Measurements from ENCODE around the gene CLRN2.
A peak's percentile ranks its signal among the peaks of the same experiment; 100 is the strongest.
"Not testable (repeated sequence)": the region's sequence is repeated elsewhere in the genome, so short reads cannot be mapped to it uniquely, and the experiment has no call there.

Gene CLRN2

DNA sequence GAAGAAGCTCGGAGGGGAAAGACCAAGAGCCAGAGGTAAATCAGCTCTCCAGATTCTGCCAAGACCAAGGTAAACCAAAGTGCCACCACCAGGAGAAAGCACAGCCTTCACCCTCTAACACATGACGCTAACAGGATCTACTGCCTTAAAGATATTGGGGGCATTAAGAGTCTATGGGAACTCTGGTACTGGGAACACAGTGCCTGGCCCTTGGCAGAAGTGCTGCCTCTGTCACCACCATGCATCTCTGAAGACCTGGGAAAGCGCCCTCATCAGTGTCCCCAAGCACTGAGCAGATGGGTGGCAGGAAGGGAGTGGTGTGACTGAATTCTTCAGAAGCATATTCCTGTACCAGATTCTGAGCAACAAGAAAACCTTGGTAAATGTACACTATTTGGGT lies 4.4 kb upstream of the CLRN2 start:
- no peak for DNase-seq

DNA sequence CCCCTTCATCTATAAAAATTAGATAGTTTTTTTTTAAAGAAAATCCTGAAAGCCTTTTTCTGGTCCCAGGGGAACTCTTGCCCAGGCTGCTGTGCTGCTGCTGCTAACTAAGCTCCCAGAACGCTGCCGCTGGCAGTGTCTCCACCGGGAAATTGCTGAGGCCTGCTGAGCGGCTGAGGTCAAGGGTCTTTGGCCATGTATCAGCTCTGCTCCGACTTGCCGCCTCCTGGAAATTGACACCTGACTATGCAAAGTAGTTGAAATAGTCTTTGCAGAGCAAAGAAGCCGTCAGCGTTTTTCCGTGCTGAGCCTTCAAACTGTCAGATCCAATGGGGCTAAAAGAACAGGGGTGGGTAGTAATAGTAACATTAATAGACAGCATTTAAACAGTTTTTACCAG lies 3.9 kb upstream of the CLRN2 start:
- no peak for DNase-seq

DNA sequence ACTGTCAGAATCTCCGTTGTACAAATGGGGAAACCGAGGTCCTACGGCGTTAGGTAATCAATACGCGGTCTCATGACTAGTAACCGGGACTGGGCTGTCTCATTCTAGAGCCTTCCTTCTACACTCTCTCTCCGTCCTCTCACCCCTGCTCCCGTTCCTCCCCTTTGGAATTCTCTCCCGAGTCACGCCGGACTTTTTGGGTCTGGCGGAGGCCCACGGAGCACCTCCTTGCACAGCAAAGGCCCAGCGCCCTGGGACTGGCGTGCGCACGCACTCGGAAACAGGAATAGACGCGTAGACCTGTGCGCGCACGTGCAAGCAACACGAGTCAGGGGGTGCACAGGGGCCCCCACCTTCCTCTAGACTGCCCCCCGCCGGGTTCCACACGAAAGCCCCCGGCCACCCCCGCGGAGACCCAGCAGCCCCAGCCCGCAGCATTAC lies 3.4 kb upstream of the CLRN2 start:
- DNase-seq, result peak; percentile 28

DNA sequence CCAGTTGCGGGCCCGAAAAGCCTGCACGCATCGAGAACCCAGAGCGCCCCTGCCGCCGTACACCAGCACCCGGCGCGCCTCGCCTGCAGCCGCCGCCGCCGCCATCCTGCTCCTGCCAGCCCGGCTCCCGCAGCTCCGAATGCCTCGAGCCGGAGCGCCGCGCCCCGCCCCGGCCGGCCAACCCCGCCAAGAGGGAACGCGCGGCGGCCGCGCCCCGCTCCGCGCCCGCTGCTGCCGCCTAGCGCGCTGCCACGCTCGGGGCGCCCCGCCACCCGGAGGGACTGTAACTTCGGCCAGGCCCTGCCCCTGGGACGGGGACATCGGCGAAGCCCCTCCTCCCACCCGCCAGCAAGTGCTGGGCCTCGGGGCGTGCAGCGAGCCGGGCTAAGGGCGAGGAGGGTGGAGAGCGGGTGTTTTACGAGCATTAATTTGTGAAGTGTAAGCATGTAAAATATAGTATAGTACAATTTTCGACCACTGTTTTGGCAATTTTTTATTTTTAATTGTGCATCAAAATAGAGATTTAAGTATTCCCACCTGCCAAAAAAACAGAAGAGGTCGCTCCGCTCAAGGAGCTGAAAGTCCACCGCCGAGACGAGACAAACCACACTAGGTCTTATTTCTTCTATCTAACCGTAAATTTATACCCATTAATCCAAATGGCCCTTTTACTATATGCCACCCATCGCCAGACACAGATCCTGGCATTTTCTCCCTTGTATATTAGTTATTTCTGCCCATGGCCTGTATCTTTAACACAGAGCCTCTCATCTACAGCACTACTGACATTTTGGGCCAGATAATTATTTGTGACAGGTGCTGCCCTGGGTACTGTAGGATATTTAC lies 2.8 kb upstream of the CLRN2 start, which contains the start of gene QDPR:
QDPR (minus strand) TSS at position 141 of the 846 bp plus-strand sequence; CDS start at position 105, 36 bp downstream.
- peak; percentile 40 for DNase-seq

DNA sequence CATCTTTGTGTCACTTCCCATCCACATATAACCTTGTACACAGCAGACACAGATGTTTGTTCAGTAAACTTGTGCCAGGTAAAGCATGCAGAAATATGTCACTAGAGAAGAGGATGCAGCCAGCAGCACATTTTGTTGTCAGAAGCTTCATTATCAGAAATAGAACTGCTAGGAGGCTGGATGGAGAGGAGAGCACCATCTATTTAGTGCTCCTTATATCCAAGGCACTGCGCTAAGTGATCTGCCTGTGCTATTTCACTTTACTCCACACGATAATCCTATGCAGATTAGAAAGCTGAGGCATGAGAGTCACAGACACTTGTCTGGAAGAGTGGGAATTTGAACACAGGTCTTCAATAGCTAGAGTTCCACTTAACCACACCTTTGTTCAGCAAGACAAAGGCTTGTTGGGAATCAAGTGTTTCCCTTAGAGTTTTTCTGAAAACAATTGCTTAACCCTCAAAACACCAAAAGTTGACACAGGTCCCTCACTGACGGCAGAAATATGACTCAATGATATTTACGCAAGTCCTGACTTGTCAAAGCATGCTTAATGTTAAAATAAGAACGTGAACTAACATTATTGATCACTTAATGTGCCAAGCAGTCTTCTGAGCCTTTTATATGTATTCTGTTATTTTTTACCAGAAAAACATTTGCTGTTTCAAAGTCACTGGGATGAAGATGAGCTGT lies 1.8 kb upstream of the CLRN2 start:
- no peak for DNase-seq

DNA sequence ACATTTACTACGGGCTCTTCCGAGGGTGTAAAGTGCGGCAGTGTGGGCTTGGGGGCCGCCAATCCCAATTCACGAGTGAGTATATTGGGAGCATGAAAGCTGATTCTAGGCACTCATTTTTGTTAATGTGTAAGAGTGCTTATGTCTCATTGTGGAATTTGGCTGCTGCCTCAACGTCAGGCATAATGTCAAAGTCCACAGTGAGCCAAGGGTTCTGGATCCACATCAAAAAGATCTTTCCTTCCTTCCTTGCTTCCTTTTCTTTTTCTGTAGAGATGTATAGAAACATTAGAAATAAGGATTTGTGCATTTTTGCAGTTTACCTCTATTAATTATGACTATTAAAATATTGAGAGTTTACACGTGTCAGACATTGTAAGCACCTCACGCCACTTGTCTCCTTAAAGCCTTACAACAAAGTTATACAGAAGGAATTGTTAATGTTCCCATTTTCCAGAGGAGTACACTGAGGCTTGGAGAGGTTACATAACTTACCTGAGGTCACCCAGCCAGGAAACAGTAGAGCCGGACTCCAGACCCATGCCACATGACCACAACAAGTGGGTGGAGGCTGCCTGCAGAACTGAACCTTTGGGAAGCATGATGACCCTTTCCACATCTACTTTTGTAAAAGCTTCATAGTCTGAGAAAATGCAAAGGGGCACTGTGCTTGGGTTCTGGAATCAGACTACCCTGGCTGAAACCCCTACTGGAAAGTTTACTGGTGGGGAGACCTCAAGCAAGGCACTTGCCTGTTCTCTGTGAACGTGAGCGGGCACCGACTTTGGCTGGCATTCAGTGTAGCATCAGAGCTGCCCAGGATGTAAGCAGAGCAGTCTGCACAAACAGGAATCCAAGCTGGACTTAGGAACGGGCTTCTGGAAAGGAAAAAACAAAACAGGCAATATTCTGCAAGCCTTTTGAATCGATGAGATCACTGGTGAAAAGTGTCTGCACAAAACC lies 761 bp downstream of the CLRN2 start:
- no peak for DNase-seq

DNA sequence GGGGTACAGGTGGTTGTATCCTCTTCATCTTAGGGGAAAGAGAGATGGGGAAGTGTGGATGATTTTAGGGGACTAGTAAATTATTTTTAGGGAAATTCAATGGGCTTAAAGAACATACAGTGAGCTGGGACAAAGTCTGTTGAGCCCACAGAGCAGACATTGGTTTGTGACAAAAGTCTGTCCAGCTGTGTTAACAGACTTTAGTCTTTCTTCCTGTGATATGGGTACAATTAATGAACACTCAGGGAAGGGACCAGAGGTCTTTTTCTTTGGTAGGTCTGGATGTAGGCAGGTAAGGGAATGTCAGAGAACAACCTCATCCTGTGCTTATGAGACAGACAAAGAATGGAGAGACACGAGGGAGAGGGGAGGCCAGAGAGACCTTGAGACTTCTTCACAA lies 2.0 kb downstream of the CLRN2 start:
- DNase-seq, result no peak

DNA sequence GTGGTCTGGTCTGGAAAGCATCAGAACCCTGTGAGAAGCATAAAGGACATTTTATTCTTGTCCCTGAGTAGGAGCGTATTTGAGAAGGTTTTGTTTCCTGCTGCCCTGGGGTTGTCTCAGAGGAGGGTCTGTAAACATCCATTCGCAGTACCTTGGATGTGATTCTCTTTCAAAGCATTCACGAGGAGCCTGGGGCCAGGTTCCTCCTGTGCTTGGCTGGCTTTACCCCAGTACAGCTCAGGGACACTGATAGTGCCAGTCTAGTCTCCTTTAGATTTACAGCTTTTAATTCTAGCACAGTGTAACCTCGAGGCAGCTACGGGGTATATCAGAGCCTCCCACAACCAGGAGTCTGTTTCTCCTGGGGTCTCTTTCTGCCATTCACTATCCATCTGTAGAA lies 2.7 kb downstream of the CLRN2 start:
- no peak for DNase-seq

DNA sequence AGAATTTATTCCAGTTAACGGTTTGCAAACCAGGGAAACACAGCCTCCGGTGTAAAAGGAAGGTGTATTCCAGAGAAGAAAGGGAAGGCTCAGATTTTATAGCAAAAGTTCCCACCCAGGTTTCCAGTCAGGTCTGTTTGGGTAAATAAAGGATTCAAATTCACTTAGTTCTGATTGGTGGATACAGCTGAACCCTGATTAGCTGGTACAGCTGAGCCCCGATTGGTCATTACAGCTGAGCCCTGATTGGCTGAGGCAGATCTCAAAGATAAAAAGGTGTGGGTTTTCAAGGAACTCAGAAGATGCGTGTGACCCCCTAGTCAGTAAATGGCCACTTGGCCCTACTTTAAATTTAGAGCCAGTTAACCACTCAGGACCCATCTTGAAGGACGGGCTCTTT lies 6.6 kb downstream of the CLRN2 start:
- no peak for DNase-seq

DNA sequence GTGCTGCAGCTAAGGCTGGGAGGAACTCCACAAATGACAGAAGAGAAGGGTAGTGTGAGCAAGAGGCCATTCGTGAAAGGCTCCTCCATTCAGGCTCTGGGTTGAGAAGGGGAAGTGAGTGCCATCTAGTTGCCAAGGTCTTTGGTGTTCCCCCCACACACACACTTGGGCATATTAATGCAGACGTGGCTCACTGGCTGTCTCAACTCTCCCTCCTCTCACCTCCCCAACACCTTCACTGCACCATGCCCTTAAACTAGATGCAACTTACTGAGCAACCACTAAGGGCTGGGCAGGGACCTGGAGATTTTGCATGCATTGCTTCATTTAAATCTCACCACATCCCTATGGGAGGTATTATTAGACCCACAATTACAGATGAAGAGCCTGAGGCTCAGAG lies 8.7 kb downstream of the CLRN2 start:
- no peak for DNase-seq

DNA sequence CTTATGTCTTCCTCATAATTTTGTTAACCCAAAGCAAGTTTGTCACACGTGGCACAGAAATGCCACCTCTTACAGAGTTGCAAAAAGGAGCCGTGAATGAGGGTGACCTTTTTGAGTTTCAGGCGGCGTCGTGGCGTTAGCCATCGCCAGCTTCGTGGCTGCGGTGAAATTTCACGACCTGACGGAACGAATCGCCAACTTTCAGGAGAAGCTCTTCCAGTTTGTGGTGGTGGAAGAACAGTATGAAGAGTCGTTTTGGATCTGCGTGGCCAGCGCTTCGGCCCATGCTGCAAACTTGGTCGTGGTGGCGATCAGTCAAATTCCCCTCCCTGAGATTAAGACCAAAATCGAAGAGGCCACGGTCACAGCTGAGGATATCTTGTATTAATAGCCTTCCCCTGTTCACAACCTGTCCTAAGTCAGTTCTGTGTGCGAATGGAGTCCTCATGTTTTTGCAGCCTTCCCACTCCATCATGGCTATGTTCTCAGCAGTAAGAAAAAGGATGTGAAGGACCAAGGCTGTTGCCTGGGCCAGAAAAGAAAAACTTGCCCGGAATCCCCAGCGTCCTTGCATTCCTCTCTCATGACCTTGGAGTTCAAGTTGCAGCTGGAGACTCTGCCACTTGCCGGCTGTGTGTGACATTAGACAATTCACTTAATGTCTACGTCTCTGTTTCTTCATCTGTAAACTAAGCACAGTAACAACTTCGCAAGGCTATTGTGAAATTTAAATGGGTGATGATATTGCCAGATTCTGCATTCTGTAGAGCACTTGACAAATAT lies 11.9 kb downstream of the CLRN2 start:
- DNase-seq, result no peak

DNA sequence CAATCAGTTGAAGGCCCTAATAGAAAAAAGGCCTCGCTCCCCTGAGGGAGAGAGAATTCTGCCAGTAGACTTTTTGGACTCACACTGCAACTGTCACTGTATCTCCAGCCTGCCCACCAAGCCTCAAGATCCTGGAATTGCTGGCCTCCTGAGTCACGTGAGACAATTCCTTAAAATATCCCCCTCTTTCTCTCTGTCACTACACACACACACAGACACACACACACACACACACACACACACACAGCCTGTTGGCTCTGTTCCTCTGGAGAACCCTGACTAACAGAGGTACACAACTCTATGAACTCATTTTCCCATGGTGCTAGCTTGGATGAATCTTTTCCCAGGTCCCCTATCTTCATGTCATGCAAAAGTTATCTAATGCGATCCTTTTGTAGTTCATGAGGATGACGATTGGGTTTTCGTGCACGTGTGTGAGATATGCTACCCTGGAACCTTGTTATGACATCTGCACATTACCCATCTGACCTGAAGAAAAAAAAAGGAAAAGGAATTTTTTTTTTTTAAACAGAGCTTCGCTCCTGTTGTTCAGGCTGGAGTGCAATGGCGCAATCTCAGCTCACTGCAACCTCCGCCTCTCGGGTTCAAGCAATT lies 13.7 kb downstream of the CLRN2 start:
- DNase-seq, result no peak

DNA sequence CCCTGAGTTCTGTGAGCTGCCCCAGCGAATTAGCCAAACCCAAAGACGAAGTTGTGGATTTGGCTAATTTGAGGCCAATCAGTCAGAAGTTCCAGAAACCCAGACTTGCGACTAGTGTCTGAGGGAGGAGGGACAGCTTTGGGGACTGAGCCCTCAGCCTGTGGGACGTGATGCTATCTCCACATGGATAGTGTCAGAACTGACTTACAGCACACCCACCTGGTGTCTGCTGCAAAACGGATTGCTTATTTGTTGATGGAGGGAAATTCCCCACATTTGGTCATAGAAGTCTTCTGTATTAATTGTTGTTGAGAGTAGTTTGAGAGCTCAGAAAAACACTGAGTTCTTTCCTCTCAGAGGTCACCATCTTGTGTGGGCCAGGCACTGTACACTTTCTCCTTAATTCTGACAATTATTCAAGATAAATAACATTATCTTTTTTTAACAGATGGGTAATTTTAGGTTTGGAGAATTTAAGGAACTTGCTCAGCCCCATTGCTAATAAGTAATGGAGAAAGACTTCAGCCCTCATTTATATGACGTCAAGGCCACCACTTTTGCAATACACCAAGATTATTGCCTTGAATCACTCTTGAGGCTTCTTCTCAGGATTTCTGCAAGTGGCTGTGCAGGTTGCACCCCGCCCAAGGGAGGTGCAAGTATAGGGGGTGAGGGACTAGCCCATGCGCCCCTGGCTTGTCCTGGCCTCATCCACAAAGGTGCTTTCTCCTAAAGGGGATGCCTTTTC lies 16.7 kb downstream of the CLRN2 start:
- no peak for DNase-seq

DNA sequence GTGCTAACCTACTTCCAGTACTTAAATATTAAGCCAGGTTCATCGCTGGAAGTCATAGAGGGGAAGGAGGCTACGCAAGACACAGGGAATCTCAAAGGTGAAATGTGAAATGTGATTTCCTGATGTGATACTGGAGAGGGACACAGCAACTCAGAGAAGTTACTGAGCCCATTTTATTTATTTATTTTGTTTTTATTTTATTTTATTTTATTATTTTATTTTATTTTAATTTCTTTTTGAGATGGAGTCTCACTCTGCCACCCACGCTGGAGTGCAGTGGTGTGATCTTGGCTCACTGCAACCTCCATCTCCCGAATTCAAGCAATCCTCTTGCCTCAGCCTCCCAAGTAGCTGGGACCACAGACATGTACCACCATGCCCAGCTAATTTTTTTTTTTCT lies 19.7 kb downstream of the CLRN2 start:
- DNase-seq, result no peak

DNA sequence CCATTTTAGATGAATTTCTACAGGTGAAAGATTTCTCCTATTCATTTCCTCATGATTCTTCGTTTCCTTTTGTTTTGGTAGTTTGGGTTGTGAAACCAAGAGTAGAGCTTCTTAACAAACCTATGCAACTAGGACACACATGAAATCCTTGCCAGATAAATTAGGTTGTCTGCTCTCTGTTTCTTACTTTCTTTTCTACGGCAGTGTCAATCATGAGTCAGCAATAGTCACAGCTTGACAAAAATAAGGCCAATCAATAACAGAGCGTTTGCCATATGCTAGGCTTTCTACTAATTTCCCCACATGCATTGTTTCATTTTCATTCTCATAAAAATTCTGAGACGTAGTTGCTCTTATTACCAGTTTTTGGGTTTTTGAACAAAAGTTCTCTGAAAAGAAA lies 20.3 kb downstream of the CLRN2 start:
- DNase-seq, result no peak

DNA sequence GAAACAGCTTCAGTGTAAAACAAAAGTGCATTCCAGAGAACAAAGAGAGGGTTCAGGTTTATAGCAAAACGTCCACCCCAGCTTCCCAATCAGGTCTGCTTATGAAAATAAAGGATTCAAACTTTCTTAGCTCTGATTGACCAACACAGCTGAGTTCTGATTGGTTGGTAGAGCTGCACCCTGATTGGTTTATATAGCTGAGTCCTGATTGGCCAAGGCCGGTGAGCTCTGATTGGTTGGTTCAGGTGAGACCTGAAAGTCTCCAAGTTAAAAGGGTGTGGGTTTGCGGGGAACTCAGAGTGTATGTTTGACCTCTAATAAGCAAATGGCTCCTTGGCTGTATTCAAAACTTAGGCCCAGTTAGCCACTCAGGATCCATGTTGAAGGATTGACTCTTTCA lies 20.9 kb downstream of the CLRN2 start:
- DNase-seq, result no peak

DNA sequence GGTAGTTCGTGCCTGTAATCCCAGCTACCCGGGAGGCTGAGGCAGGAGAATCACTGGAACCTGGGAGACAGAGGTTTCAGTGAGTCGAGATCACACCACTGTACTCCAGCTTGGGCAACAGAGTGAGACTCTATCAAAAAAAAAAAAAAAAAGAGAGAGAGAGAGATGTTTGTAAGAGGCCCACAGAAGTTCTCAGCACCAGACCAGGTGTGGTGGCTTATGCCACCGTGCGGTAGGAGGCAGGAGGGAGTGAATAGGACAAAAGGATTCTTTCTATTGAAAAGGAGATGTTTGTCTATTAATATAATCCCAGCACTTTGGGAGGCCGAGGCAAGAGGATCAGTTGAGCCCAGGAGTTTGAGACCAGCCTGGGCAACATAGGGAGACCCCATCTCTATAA lies 22.1 kb downstream of the CLRN2 start:
- DNase-seq, result not testable (repeated sequence)

DNA sequence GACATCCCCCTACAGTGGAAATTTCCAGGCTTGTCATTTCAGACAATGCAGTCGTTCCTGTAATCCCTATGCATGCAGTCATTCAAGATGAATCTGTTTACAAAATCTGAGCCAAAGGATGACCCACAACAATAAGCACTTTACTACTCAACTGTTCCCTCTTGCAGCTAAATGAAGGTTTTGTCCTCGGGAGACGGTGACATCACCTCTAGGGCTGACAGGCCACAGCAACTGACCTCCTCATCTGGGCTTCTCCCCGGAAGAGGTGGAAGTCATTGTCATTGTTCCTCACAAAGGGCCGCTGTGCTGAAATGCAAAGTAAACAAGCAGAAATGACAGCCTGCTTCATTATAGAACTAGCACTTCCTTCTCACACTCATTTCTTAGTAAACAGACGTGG lies 29.2 kb downstream of the CLRN2 start:
- DNase-seq, result no peak

DNA sequence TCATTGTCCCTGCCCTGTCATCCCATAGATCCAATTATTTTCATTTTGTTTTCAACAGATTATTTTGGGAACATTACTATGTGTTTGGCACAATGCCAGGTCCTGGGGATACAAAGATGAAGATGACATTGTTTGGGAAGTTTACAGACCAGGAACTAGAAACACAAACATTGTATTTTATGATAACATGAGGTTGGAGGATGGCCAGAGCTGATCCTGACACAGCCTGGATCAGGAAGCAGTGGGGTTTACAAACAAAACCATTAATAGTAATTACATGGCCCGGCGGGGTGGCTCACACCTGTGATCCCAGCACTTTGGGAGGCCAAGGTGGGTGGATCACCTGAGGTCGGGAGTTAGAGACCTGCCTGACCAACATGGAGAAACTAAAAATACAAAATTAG lies 29.9 kb downstream of the CLRN2 start:
- no peak for DNase-seq

DNA sequence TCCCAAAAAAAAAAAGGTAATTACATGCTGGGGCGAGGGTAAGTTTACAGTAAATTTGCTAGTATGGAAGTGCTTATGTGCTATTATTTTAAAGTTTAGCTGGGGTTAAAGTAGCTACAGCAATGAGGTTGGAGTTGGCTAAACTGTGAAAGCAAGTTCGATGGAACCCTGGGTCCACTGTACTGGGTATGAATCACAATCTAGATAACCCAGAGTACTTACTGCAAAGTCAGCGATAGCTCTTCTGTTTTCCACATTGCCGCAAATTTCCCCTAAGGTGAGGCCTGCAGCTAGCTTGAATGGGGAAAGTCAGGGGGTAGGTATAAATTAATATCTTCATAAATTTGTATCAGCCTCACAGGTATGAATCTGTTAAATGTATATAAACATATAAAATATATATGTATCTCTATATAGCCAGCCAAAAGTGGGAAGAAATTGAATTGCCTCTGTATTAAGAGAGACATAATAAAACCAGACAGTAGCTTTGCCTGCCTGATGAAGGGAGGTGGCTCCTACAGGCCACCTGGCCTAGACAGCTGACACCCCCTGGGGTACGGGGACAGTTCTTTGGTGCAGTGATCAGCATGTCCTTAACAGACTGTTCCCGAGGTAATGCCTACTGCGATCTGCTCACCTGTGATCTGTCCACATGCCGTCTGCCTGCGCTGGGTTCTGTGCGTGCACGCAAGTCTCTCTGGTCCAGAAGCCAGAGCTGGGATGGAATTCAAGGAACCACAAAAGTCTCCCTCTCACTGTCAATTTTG lies 30.6 kb downstream of the CLRN2 start:
- no peak for DNase-seq
